Activated naive CD8-positive, alpha-beta T cell treated with anti-CD3 and anti-CD28 coated beads, Interleukin-2, amount 50 U/mL, for 24 hours (primary cell): Measurements from ENCODE around the gene SCN1A.
A peak's percentile ranks its signal among the peaks of the same experiment; 100 is the strongest.

Experiments
- ATAC-seq: fragments of 150-1000 bp; cut with Tn5 transposase; one replicate; pipeline ENCODE4 v1.10.0; 2021
- DNase-seq: peaks from one replicate; pipeline ENCODE4 v3.0.0; 2021
- H3K27ac Mint-ChIP-seq: one replicate; pipeline ENCODE4 v1.8.0; 2021; ENCODE audit warnings: mild to moderate bottlenecking, mixed read lengths
- H3K27me3 Mint-ChIP-seq: one replicate; pipeline ENCODE4 v1.8.0; 2021; ENCODE audit warnings: mixed read lengths
- H3K36me3 Mint-ChIP-seq: one replicate; pipeline ENCODE4 v1.8.0; 2021; ENCODE audit warnings: low read depth, mixed read lengths
- H3K4me1 Mint-ChIP-seq: one replicate; pipeline ENCODE4 v1.8.0; 2021; ENCODE audit warnings: mixed read lengths
- H3K4me3 Mint-ChIP-seq: one replicate; pipeline ENCODE4 v1.8.0; 2021; ENCODE audit warnings: mild to moderate bottlenecking, moderate library complexity, mixed read lengths
- H3K9me3 Mint-ChIP-seq: one replicate; pipeline ENCODE4 v1.8.0; 2021; ENCODE audit warnings: mixed read lengths

Gene SCN1A

DNA sequence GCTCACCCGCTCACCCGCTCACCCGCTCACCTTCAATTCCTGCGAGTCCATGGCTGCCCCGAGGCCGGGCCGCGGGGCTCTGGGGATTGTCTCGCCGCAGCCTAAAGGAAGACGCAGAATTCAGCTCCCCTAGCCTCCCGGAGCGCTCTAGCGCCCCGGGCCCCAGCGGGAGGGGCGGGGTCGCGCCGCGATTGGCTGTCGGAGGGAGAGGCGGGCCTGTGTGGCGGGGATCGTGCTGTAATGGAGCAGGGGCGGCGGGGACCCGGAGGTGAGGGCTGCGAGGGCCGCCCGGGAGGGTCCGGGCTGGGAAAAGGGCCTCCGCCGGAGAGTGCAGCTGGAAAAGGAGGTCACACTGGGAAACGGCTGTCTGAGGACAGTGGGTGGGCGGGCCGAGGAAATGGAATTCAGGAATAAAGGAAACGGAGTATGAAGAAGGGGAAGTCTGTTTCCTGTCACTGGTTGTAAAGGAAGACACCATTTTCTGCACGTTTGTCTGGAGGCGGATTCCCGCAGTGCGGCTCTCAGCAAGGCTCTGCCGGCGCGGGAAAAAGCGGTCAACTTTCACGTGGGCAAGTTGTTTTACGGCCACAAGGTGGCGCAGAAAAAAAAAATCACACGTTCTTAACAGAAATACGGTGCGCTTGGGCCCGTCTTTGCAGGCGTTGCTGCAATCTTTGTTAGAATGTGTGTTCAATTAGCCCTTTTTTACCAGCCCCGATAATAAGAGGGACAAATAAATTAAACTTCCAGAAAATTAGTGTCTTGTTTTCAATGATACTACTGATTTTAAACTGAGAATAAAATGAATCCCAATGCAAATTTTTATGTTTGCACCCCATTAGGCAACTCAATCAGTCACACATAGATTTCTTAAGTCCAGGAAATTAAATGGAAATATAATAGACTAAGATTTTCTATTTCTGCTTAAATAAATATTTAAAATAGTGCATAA lies 173.9 kb downstream of the SCN1A start, which contains the start of gene TTC21B:
TSS of gene TTC21B (minus strand) at position 122 of the 952 bp plus-strand sequence. CDS start at position 51, 71 bp downstream.
- Mint-ChIP-seq H3K36me3 (peaks cover 7% of the 10 kb centered on the region), H3K9me3 (no peaks in the 10 kb centered on the region), H3K27ac (peak within 1 kb of the TSS; percentile 27), H3K4me1 (peaks cover 14% of the 10 kb centered on the region), H3K27me3 (no peaks in the 10 kb centered on the region), H3K4me3 (peak within 1 kb of the TSS; percentile 51)
- peak; percentile 93 for DNase-seq
- peak; percentile 98 for ATAC-seq

GRCh38 chr2:165953306-165953654 lies 174.5 kb downstream of the SCN1A start:
- Mint-ChIP-seq H3K27me3 (no peaks in the 10 kb centered on the region), H3K27ac (no peak overlapping the region), H3K36me3 (peaks cover 11% of the 10 kb centered on the region), H3K9me3 (no peaks in the 10 kb centered on the region), H3K4me3 (no peak overlapping the region), H3K4me1 (peaks cover 14% of the 10 kb centered on the region)
- DNase-seq (no peak), ATAC-seq (peak; percentile 45)

DNA sequence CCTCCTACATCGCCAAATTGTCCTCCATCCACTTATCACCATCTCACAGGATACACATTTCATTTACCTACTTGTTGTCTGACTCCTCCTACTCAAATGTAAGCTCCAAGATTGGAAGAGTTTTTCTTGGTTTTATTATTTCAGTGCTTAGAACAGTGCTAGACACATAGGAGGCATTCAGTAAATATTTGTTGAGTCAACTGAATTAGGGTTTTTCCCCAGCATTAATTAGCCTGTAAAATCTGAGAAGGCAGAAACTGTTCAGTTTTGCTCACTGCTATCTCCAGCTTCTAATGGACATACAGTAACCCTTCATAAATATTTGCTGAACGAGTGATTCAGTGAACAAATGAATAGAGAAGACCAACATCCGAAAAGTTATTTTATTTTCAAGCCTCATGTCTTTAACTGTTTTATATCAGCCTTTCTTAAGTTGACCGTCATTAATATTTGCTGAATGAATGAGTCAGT lies 175.0 kb downstream of the SCN1A start:
- no peak for DNase-seq
- no peak overlapping the region for H3K27ac Mint-ChIP-seq
- peaks cover 16% of the 10 kb centered on the region for H3K36me3 Mint-ChIP-seq
- no peaks in the 10 kb centered on the region for H3K9me3 Mint-ChIP-seq
- ATAC-seq: no peak
- H3K4me3 Mint-ChIP-seq: no peak overlapping the region
- H3K4me1 Mint-ChIP-seq: peaks cover 14% of the 10 kb centered on the region
- H3K27me3 Mint-ChIP-seq: no peaks in the 10 kb centered on the region

- H3K4me3 Mint-ChIP-seq: no peak overlapping the region
- peaks cover 14% of the 10 kb centered on the region for H3K4me1 Mint-ChIP-seq
- no peak overlapping the region for H3K27ac Mint-ChIP-seq
- ATAC-seq (no peak), DNase-seq (no peak)
- H3K9me3 Mint-ChIP-seq: no peaks in the 10 kb centered on the region
- no peaks in the 10 kb centered on the region for H3K27me3 Mint-ChIP-seq
- H3K36me3 Mint-ChIP-seq: peaks cover 19% of the 10 kb centered on the region
Measured at GRCh38 chr2:165952085-165952484, 175.7 kb downstream of the SCN1A start.

DNA sequence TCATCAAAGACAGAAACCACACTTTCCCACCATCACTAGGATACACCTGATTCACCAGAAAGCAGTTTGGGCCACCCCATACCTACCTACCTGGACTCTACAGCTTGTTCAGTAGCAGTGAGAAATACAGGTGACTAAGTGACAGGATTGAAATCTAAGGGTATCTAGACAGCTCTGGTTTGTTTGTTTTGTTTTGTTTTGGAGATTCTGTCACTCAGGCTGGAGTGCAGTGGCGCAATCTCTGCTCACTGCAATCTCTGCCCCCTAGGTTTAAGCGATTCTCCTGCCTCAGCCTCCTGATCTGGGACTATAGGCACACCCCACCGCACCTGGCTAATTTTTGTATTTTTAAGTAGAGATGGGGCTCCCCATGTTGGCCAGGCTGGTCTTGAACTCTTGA lies 177.4 kb downstream of the SCN1A start:
- H3K4me1 Mint-ChIP-seq: peaks cover 12% of the 10 kb centered on the region
- no peak for ATAC-seq
- H3K36me3 Mint-ChIP-seq: peaks cover 19% of the 10 kb centered on the region
- H3K27ac Mint-ChIP-seq: no peak overlapping the region
- no peak for DNase-seq
- no peaks in the 10 kb centered on the region for H3K27me3 Mint-ChIP-seq
- H3K4me3 Mint-ChIP-seq: no peak overlapping the region
- H3K9me3 Mint-ChIP-seq: no peaks in the 10 kb centered on the region

- Mint-ChIP-seq H3K36me3 (peaks cover 37% of the 10 kb centered on the region), H3K4me3 (no peak overlapping the region), H3K9me3 (no peaks in the 10 kb centered on the region), H3K4me1 (no peaks in the 10 kb centered on the region), H3K27ac (no peak overlapping the region), H3K27me3 (no peaks in the 10 kb centered on the region)
- no peak for ATAC-seq
- DNase-seq: no peak
Measured at GRCh38 chr2:165941827-165942226, 186.0 kb downstream of the SCN1A start.

DNA sequence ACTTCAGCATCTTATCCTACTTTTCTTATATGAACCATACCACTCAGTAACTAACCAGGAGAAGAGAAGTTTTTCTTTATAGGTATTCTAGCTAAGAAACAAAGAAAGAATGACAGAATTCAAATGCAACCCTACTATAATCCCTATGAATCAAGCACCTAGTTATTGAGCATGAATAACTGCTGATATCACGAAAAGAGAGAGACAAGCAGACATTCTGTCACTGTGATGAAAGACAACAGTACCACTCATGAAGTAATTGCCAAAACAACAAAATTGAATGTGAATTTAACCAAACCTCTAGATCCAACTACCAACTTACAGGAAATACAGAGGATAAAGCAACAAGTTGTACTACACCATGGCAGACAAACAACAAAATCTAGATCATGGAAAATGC lies 189.6 kb downstream of the SCN1A start:
- Mint-ChIP-seq H3K27me3 (no peaks in the 10 kb centered on the region), H3K4me3 (no peak overlapping the region), H3K27ac (no peak overlapping the region), H3K4me1 (no peaks in the 10 kb centered on the region), H3K9me3 (no peaks in the 10 kb centered on the region), H3K36me3 (peaks cover 37% of the 10 kb centered on the region)
- ATAC-seq (no peak), DNase-seq (no peak)
